ENCODE data around the gene MYO5C.

Gene MYO5C

DNA sequence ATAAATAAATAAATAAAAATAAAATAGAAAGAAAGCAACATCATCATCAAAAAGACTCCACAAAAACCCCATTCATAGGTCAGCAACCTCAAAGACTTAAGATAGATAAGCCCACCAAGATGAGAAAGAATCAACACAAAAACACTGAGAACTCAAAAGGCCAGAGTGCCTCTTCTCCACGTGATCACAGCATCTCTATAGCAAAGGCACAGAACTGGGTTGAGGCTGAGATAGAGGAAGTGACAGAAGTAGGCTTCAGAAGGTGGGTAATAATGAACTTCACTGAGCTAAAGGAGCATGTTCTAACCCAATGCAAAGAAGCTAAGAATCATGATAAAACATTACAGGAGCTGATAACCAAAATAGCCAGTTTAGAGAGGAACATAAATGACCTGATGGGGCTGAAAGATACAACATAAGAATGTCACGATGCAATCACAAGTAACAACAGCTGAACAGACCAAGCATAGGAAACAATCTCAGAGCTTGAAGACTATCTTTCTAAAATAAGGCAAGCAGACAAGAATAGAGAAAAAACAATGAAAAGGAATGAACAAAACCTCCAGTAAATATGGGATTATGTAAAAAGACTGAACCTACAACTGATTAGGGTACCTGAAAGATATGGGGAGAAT lies 130.9 kb downstream of the MYO5C start:
- DNase-seq, result no peak

DNA sequence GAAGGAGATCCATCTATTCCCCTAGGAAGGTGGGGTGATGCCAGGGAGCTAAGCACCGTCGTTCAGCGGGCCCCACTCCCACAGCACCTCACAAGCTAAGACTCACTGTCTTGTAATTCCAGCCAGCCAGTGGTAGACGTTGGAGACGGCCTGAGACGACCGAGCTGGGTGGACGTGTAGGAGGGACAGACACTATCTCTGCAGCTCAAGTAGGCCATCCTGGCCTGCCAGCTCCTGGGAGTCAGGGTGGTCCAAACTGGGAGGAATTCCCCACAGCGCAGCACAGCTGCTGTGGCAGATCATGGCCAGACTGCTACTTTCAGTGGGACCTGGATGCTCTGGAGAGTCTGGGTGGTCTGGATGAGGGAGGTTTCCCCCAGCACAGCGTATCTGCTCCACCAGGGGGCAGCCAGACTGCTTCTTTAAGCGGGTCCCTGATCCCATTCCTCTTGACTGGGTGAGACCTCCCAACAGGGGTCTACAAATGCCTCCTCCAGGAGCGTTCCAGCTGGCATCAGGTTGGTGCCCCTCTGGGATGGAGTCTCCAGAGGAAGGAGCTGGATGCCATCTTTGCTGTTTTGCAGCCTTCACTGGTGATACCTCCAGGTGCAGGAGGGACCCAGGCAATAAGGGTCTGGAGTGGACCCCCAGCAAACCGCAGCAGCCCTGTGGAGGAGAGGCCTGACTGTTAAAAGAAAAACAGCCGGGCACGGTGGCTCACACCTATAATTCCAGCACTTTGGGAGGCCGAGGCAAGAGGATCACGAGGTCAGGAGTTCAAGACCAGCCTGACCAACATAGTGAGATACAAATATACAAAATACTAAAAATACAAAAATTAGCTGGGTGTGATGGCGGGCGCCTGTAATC lies 132.0 kb downstream of the MYO5C start:
- no peak for DNase-seq

DNA sequence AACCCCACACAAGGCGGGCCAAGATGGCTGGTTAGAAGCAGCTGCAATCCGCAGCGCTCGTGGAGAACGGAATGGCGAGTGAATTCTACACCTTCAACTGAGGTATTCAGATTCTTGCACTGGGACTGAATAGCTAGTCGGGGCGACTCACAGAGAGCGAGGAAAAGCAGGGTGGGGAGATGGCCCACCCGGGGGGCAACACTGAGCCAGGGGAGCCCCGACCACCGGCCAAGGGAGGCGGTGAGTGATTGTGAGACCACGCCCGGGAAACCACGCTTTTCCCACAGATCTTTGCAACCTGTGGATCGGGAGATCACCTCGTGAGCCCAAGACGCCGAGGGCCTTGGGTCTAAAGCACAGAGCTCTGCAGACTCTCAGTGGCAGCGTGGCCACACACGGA lies 132.7 kb downstream of the MYO5C start:
- no peak for DNase-seq

DNA sequence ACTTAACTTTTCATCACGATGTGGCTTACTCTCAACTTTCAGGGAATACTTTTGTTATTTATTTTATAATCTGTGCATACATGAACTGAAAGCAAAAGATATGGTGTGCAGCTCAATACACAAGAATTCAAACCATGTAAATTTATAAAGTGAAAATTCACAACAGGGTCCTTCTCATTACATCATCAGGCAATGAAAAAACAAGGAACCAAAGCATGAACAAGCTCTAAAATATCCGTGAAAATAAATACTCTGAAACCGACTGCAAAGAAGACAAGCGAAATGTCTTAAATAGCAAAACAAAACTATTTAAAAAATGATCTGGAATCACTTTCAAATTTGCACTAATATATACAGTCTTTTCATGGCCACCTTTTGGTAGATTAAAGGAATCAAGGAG lies 133.3 kb downstream of the MYO5C start:
- DNase-seq, result no peak

DNA sequence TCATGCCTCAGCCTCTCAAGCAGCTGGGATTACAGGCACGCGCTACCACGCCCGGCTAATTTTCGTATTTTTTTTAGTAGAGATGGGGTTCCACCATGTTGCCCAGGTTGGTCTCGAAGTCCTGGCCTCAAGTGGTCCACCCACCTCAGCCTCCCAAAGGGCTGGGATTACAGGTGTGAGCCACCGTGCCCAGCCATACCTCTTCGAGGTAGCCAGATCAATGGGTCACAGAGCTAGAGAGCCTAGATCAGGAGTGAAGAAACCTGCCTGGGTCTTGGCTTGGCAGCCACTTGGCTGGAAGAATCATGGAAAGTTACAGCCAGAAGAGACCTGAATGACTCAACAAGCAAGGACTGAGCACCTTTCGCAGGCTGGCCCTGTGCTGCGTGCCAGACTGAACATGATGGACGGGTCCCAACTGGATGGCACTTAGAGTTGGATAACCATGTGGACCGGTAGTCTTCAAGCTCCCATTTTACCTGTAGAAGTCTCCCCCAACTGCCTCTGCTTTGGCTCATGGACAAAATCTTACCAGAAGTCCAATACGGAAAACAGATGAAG lies 134.1 kb downstream of the MYO5C start:
- no peak for DNase-seq

DNA sequence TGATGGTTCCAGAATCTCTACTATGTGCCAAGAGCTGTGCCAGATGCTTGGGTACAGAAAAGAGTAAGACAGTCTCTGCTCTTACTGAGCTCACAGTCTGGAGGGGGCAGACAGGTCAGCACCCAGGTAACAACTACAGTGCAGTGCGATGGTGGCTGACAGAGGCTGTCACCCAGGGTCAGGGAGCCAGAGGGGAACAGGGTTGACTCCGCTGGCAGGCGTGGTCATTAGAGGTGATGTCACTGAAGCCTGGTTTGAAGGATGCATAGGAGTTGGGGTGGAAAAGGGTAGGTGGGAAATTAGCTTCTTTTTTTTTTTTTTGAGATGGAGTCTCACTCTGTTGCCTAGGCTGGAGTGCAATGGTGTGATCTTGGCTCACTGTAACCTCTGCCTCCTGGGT lies 136.0 kb downstream of the MYO5C start:
- no peak for DNase-seq

DNA sequence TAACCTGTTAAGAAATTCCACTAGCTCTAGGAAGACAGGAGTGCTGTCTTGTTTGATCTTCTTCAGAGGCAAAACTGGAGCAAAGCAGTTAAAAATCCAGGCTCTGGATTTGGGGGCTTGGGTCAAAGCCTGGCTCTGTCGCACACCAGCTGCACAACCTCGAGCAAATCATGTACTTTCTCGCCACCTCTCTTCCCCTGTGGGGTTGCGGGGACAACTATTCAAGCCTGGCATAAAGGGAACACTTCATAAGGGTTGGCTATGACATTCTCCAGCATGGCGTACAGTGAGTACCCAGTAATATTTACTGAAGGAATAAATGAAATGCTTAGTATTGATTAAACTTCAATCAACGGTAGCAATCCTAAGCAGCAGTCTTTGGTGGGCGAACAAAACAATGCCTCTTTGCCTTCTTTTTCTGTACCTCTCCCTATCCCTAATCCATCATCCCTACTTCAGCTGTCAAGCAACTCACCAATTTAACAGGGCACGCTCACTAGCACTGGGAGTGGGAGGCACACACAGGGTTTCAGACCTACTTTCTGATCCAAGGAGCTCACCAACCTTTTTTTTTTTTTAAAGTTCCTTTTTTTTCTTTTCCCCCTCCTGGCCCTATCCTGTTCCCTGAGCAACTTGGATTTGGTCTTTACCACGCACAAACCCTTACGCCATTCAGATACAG lies 137.4 kb downstream of the MYO5C start:
- no peak for DNase-seq

DNA sequence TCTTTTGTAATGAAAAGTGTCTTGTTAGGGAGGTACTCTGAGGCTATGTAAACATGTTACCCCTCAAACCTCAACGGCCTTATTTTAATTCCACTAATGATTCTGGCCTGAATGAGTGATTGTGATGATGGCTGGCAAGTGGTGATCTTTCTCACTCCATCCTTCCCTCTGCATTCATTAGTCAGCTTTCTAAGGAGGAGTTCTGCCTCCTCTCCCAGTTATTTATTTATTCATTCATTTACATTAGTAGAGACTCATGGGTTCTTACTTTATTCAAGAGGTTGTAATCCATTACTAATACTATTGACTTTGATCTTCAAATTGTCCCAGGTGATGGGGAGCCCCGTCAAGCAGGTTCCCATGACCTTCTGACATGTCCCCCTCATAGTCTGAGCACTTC lies 139.7 kb downstream of the MYO5C start:
- DNase-seq, result no peak

DNA sequence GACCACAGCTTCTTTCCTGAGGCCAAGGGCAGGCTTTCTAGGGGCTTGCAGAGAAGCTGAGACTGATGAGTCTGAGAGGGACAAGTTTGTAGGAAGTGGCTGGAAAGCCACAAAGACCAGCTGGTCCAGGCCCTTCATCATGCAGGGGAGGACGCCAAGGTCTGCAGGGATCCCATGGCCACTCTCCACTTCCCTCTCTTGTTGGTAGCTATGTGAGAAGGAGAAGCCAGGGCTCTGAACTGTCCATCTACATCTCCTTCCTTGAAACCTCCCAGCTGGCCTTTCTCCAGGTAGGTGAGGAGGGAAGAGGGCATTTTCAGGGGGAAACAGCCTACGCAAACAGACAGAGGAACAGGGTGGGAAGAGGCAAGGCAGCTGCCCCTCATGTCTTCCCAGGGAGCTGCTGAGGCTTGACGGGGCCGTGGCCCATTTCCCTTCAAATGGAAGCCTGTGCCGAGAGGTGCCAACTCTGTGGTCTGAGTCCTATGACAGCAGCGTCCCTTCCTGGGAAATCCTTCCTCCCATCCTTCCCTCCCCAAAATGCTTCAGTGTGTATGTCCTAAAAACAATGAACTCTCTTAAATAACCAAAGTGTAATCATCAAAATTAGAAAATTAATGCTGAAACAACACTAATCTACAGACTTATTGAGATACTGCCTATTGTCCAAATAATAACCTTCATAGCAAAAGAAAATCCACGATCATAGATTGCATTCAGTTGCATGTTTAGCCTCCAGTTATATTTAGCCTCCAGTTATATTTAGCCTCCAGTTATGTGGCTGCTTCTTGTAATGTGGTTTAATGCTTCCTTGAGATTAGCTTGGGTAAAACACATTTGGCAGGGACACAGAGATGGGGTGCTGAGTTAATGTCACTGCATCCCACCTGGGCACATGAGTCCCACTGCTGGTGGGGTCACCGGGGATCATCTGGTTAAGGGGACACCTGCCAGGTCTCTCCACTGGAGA lies 140.4 kb downstream of the MYO5C start:
- no peak for DNase-seq

DNA sequence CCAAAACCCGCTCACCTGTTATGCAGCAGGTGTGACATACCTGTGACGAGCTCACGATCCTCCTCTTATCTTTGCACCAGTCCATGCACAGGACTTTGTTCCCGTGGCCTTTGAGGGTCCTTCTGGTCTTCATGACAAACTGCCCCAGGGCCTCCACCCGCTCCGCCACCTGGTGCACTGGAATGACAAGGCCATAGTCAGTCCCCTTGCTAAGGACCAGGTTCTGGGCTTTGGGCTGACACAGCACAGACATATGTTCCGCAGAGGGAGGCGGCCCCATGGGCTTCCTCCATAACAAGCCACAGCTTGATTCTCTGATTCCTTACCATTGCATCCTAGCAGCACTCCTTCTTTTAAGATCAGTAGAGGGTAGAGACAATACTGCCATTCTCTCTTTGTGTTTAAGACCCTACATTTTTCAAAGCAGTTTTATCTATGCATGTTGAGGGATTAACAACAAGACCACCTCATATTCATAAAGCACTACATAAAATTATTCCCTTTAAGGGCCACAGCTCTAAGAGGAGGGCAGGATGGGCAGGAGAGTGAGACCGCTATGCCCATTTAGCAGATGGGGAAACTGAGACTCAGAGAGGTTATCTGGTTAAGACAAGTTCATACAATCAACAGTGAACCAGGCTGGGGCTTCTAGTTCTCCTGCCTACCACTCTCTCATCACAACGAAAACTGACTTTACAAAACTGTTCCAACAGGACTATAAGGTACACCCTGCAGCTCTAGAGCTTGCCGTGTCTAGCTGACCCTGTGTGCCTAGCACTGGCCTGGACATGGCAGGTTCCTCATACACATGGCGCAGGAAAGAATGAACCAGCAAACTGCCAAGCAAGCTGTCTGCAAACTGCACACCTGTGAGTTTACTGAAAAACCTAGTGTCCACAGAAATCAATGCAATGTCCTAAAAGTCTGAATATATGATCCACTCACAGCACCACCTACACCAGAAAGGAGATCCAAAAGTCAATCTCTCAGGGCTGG lies 141.4 kb downstream of the MYO5C start:
- DNase-seq, result no peak

DNA sequence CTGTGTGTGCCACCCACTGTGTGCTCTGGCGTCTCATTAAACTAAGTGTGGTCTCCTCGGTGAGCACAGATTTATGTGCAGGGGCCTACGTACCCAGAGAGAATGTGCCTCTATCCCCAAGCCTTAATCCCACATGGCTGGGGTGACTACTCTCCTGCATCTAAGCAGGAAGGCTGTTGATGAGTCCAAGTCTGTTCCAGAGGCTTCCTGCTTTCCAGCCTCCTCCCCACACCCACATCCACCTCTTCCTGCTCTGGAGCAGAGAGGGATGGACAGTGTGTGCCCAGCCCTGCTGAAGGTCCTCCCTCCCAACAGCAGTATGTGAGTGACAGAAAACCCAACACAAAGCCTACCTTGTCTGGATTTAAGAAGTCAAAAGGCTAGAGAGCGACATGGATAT lies 144.3 kb downstream of the MYO5C start:
- DNase-seq, result no peak

DNA sequence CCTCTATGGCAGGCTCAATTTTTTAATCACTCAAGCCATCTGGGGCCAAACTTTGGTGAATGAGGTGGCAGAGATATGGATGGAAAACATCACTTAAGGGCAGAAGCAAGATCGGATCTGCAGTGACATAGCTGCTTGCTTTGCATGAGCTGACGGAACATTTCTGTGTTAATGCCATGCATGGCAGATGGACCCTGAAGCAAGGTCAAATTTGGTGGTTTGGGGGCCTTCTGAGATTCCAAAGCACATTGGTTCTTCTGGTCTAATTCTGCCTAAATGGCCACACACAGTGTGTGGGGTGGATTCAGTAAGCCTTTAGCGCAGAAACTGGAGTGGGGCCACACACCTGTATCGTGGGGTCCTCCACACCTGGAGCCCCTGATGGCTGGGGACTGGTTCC lies 144.7 kb downstream of the MYO5C start:
- DNase-seq, result no peak

DNA sequence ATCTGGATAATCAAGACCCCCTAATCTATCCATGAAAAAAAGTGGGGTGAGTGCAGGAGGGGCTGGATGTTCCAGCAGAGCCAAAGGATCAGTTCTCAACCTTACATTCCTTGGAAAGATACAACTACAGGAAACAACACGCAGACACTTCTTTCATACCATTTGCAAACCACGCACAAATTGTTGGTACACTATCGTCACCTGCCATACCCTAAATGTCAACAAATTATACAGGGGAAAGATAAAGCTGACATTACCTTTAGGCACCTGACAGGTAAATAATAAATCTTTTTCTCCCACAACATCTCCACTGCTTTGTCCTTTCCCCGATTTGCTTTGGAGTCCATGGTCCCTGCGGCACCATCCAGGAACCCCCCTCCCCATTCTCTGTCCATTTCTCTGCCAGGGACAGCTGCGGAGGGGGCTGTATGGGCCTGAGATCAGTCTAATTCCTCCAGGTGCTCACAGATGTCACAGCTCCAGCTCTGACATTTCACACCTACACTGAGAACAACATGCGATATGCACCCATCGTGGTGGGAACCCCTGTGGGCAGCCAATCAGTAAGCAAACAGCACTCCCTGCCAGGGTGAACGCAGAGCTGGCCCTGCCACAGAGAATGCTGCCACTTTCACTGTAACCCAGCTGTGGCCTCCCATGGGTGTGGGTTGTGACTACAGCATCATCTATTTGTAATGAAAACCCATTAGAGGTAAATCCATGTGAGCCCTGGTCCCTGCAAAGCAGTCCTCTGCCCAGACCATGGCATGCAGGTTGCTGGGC lies 145.4 kb downstream of the MYO5C start:
- no peak for DNase-seq

DNA sequence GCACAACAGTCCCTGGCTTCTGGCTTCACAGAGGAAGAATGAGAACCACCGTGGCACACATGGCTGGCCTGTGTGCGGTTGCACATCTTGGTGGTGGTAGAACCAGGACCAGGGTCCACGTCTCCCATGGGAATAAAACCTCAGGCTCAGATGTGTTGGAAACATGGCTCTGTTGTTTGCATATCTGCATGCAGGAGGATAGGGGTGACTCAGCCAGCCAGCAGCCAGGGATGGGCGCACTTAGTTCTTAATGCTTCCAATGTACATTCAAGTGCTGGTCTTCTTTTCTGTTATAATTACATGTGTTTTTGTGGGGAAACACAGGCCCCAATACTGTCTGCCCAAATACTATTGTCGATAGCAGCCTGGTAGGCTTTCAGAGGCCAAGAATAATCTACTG lies 147.2 kb downstream of the MYO5C start:
- no peak for DNase-seq

DNA sequence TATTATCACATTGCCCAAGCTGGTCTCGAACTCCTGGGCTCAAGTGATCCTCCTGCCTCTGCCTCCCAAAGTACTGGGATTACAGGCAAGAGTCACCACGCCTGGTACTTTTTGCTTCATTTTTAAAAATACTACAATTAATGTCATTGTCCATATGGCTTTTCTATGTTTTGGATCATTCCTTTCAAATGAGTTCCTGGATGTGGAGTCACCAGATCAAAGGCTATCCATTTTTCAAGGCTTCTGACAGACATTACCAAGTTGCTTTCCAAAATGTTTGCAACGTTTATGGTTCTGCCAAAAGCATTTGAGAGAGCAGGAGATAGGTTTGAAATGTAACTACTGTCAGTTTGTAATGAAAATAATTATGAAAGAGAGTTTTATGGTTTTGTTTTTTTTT lies 148.8 kb downstream of the MYO5C start:
- DNase-seq, result no peak

DNA sequence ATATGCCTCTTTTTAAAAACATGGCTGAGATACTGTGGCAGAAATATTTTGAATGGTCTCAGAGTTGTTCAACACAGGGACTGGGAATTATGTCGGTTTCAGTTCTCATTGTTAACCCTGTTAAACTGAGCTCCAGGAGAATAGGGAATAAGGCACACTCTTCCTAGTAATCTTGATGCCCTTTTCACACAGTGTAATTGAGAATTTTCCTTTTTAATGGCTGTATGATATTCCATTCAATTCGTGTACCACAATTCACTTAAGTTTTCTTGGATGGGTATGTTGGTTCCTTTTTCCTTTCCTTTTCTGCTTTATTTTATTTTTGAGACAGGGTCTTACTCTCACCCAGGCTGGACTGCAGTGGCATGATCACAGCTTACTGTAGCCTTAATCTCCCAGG lies 149.3 kb downstream of the MYO5C start:
- DNase-seq, result no peak

DNA sequence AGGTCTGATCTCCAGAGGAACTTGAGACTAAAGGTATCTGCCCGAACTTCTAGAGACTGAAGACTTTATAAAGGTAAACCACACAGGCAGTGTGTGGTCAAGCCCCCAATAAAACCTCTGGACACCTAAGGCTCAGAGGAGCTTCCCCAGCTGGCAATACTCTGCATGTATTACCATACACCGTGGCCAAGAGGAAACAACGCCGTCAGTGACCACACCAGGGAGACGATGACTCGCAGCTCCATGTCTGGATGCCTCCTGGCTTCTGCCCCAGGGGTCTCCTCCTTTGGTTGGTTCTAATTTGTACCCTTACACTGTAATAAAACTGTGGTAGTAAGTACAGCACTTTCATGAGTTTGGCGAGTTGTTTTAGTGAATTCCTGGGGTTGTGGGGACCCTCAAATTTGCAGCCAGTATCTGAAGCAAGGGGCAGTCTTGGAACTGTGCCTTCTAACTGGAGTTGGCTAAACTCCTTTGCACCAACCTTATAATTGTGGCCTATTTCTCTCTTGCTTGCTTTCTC lies 150.9 kb downstream of the MYO5C start:
- DNase-seq, result no peak

DNA sequence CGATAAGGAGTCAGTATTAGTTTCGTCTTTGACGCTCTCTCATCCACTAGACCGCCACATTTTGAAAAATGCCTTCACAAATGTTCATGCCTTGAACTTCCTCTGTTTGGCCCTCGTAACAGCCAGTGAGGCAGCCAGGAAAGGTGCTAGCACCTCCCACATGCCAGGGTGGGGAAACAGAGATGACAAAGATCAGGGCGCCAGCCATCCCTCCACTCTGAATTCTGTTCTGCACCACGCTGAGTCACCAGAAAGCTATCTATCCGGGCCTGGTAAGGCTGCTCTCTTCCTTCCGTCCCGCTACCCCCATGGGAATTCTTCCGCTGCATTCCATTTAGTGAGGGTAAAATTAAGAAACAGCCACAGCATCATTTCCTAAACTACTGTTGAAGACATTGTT lies 151.7 kb downstream of the MYO5C start:
- no peak for DNase-seq
